GM12892 (cell line): ENCODE data around the gene HNRNPUL1.

ENCODE experiments used
- POLR2A ChIP-seq: IDR thresholded peaks from 2 replicates; pipeline ENCODE4 v1.6.1; 2011; ENCODE audit warnings: low read depth, low read length, control low read depth
- POLR2AphosphoS5 ChIP-seq: IDR thresholded peaks from 2 replicates; pipeline ENCODE4 v1.6.1; 2011; ENCODE audit warnings: low read depth, low read length, control low read depth
- TAF1 ChIP-seq: IDR thresholded peaks from 2 replicates; pipeline ENCODE4 v1.6.1; 2011; ENCODE audit warnings: low read depth, mild to moderate bottlenecking, control low read depth, low read length, borderline replicate concordance

DNA sequence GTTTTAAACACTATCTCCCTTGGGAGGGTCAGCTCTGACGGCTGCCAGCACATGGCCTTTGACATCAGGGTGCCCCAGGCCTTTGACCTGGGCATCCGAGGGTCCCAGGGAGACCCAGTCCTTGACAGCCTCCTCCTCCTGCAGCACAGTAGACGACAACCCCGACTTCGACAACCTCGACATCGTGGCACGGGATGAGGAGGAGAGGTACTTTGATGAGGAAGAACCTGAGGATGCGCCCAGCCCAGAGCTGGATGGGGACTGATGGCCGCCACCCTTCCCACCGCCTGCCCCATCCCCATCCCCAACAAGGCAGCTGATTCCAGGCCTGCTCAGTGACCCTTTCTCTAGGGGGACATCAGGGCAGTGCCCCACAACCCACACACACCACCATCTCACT is 58.3 kb downstream of the HNRNPUL1 start:
- TF ChIP-seq POLR2AphosphoS5 (peak; percentile 49; the same call in 1 of the 2 replicates), POLR2A (no peak), TAF1 (no peak)
